HCT116 (cell line): ENCODE results near the gene SCYL2. TPM values are rescaled to one million over a fixed set of nuclear protein-coding genes. Genes with fewer than 3 reads are reported as not detected.
"Not testable (repeated sequence)": the region's sequence is repeated elsewhere in the genome, so short reads cannot be mapped to it uniquely, and the experiment has no call there.

Experiments used
- ATAC-seq: fragments of 200-7000 bp; cut with Tn5 transposase; 2 replicates; pipeline ENCODE4 v1.9.1; 2020; ENCODE audit warnings: mild to moderate bottlenecking, moderate library complexity
- BruUV-seq: library from RNA; stranded (reverse); fragments of 400-500 nt; replicated peaks from 2 replicates; lab custom pipeline; 2021; lab: Mats Ljungman, UMichigan
- CTCF ChIA-PET: fragments of 300-600 bp; sonication (Branson Sonifier 250); formaldehyde crosslinking; loops from one replicate; lab custom pipeline; 2021; ENCODE audit warnings: antibody characterized with exemption; lab: Charles Lee
- POLR2A ChIA-PET: fragments of 300-600, 350-600 bp; sonication (Branson Sonifier 250); formaldehyde crosslinking; loops from one replicate; lab custom pipeline; 2021; ENCODE audit warnings: antibody characterized with exemption; lab: Charles Lee
- RAD21 ChIA-PET, 2 experiments: fragments of 300-600 bp; sonication (Branson Sonifier 250); formaldehyde crosslinking; loops; one replicate each; lab custom pipeline; 2023; ENCODE audit warnings: low total read pairs in 2 of 2; ENCODE audit not compliant: uncharacterized antibody in 2 of 2, unreplicated experiment in 2 of 2, low non-redundant PET in 1 of 2; lab: Charles Lee
- DNase-seq: peaks from one replicate; pipeline ENCODE4 v3.0.0-alpha.2; 2010; ENCODE audit warnings: low read depth, low spot score
- H2AFZ ChIP-seq: fragments of 200-600 bp; shearing (Covaris generic), sonication (generic); 2 replicates; pipeline ENCODE4 v1.6.1; 2017; ENCODE audit warnings: low read depth, mixed run types, mixed read lengths, antibody characterized with exemption, low read length; ENCODE audit not compliant: poor library complexity, severe bottlenecking
- H3K27ac ChIP-seq: 2 replicates; pipeline ENCODE4 v1.5.1; 2012; ENCODE audit warnings: low read depth, low read length
- H3K27me3 ChIP-seq: fragments of 200-600 bp; sonication (generic); 2 replicates; pipeline ENCODE4 v1.6.1; 2016; ENCODE audit warnings: mixed run types, low read length, mixed read lengths; ENCODE audit not compliant: insufficient read depth
- H3K36me3 ChIP-seq, 2 experiments: fragments of 200-500 bp in 1 of 2; fragments of 200-600 bp in 1 of 2; sonication (Bioruptor generic) in 1 of 2; sonication (generic) in 1 of 2; 2 replicates each; pipeline versions ENCODE4 v1.5.1 to v1.6.1; 2014 to 2016; ENCODE audit warnings: low read length in 2 of 2, inconsistent platforms in 1 of 2, mixed read lengths in 1 of 2, mixed run types in 1 of 2; ENCODE audit not compliant: insufficient read depth in 2 of 2, control insufficient read depth in 1 of 2
- H3K4me1 ChIP-seq, 2 experiments: fragments of 200-600 bp in 1 of 2; sonication (generic) in 1 of 2; 2 replicates each; pipeline versions ENCODE4 v1.5.1 to v1.6.1; 2012 to 2017; ENCODE audit warnings: low read length in 2 of 2, inconsistent platforms in 1 of 2, mild to moderate bottlenecking in 1 of 2, mixed read lengths in 1 of 2, mixed run types in 1 of 2, moderate library complexity in 1 of 2; ENCODE audit not compliant: insufficient read depth in 2 of 2, control insufficient read depth in 1 of 2
- H3K4me2 ChIP-seq: fragments of 200-600 bp; sonication (generic); 2 replicates; pipeline ENCODE4 v1.6.1; 2017; ENCODE audit warnings: mixed run types, low read length, mixed read lengths
- H3K4me3 ChIP-seq, 2 experiments: fragments of 200-600 bp in 1 of 2; sonication (generic) in 1 of 2; replicated peaks in 1 of 2; 2 replicates each; pipeline ENCODE4 v1.5.1; 2011 to 2016; ENCODE audit warnings: low read length in 2 of 2, control low read depth in 1 of 2, low read depth in 1 of 2, mild to moderate bottlenecking in 1 of 2, mixed read lengths in 1 of 2, mixed run types in 1 of 2
- H3K79me2 ChIP-seq: fragments of 200-600 bp; sonication (generic); 2 replicates; pipeline ENCODE4 v1.6.1; 2017; ENCODE audit warnings: mild to moderate bottlenecking, mixed run types, low read length, moderate library complexity, mixed read lengths; ENCODE audit not compliant: insufficient read depth
- H3K9ac ChIP-seq: fragments of 200-600 bp; sonication (generic); 2 replicates; pipeline ENCODE4 v1.6.1; 2016; ENCODE audit warnings: low read length, mixed read lengths
- H3K9me2 ChIP-seq: fragments of 200-600 bp; sonication (generic), shearing (Covaris generic); 2 replicates; pipeline ENCODE4 v1.6.1; 2017; ENCODE audit warnings: mixed run types, mild to moderate bottlenecking, moderate library complexity; ENCODE audit not compliant: insufficient read depth
- H3K9me3 ChIP-seq, 2 experiments: fragments of 200-500 bp in 1 of 2; fragments of 200-600 bp in 1 of 2; sonication (Bioruptor generic) in 1 of 2; sonication (generic) in 1 of 2; 2 replicates each; pipeline ENCODE4 v1.6.1; 2014 to 2017; ENCODE audit warnings: low read length in 2 of 2, mixed read lengths in 2 of 2, inconsistent platforms in 1 of 2, low read depth in 1 of 2, mild to moderate bottlenecking in 1 of 2, mixed run types in 1 of 2, moderate library complexity in 1 of 2; ENCODE audit not compliant: control insufficient read depth in 1 of 2, insufficient read depth in 1 of 2
- H4K20me1 ChIP-seq: fragments of 200-600 bp; sonication (generic), shearing (Covaris generic); 2 replicates; pipeline ENCODE4 v1.6.1; 2017; ENCODE audit warnings: mixed run types, mild to moderate bottlenecking, moderate library complexity; ENCODE audit not compliant: insufficient read depth
- CBX3 ChIP-seq: IDR thresholded peaks from 2 replicates; pipeline ENCODE4 v1.6.1; 2012; ENCODE audit warnings: low read depth
- EGR1 ChIP-seq: IDR thresholded peaks from 2 replicates; pipeline ENCODE4 v1.6.1; 2012; ENCODE audit warnings: low read depth
- EZH2 ChIP-seq: fragments of 200-600 bp; sonication (generic); IDR thresholded peaks from 2 replicates; pipeline ENCODE4 v1.6.1; 2017; ENCODE audit warnings: antibody characterized with exemption, mixed run types
- EZH2phosphoT487 ChIP-seq: fragments of 200-600 bp; IDR thresholded peaks from 2 replicates; pipeline ENCODE4 v1.6.1; 2018; ENCODE audit warnings: antibody characterized with exemption, borderline replicate concordance
- FOSL1 ChIP-seq: IDR thresholded peaks from 2 replicates; pipeline ENCODE4 v1.6.1; 2012; ENCODE audit warnings: low read depth
- RAD21 ChIP-seq: IDR thresholded peaks from 2 replicates; pipeline ENCODE4 v1.6.1; 2012; ENCODE audit warnings: low read depth, mild to moderate bottlenecking
- SP1 ChIP-seq: IDR thresholded peaks from 2 replicates; pipeline ENCODE4 v1.6.1; 2012; ENCODE audit warnings: low read depth
- SRF ChIP-seq: IDR thresholded peaks from 2 replicates; pipeline ENCODE4 v1.6.1; 2012; ENCODE audit warnings: low read depth
- TCF7L2 ChIP-seq: IDR thresholded peaks from 2 replicates; pipeline ENCODE4 v1.7.0; 2011; ENCODE audit warnings: borderline replicate concordance, inconsistent platforms; ENCODE audit not compliant: insufficient read depth, insufficient read length; ENCODE audit errors: extremely low read depth
- YY1 ChIP-seq: IDR thresholded peaks from 2 replicates; pipeline ENCODE4 v1.6.1; 2011; ENCODE audit warnings: low read length, low read depth, moderate library complexity, mild to moderate bottlenecking; ENCODE audit not compliant: insufficient replicate concordance; ENCODE audit errors: extremely low read depth
- intact Hi-C: fragments of 100-400 bp; cut with micrococcal nuclease; formaldehyde crosslinking; loops from 2 replicates; pipeline ENCODE4 v1.10.0; 2022
- total RNA-seq: library from RNA; stranded (reverse); gene quantifications from one replicate; pipeline ENCODE4 v1.2.1, GENCODE V29; 2021; ENCODE audit not compliant: unreplicated experiment
- TF ChIP-seq, protein P1 (sequence below): IDR thresholded peaks from 2 replicates; pipeline ENCODE4 v1.6.1; 2012
- TF ChIP-seq, protein P2 (sequence below): IDR thresholded peaks from 2 replicates; pipeline ENCODE4 v1.6.1; 2012; ENCODE audit warnings: low read depth
- TF ChIP-seq, protein P3 (sequence below): IDR thresholded peaks from 2 replicates; pipeline ENCODE4 v1.6.1; 2012
- TF ChIP-seq, protein P4 (sequence below), 3 experiments: fragments of 200-600 bp in 1 of 3; sonication (generic) in 1 of 3; IDR thresholded peaks in 2 of 3; conservative IDR thresholded peaks in 1 of 3; 2 replicates each; pipeline ENCODE4 v1.5.1; 2012 to 2017; ENCODE audit warnings: low read depth in 2 of 3, low read length in 2 of 3, antibody characterized with exemption in 1 of 3, borderline replicate concordance in 1 of 3, control low read depth in 1 of 3, mild to moderate bottlenecking in 1 of 3, mixed read lengths in 1 of 3, mixed run types in 1 of 3, moderate library complexity in 1 of 3; ENCODE audit not compliant: insufficient read depth in 1 of 3

SCYL2 gene
- total RNA-seq, 1 experiment from 2014 or later: 31.7 TPM

DNA sequence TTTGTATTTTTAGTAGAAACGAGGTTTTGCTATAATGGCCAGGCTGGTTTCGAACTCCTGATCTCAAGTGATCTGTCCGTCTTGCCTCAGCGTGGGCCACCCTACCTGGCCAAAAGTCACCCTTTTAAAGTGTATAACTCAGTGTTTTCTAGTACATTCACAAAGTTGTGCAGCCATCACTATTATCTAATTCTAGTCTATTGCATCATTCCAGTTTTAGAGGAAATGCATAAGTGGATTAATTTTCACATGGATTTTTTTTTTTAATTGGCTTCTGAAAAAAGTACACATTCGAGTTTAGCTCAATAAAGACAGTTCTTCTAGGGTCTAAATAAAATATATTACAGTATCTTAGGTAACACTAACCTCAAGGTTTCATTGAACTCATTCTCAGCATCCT is 3.8 kb upstream of the SCYL2 start:
- H3K79me2 ChIP-seq: peaks cover 10% of the 10 kb centered on the region
- ChIA-PET POLR2A (no interaction called here), RAD21 (no interaction called here), CTCF (no interaction called here)
- BruUV-seq: no TSS peak
- no peak overlapping the region for H2AFZ ChIP-seq
- ATAC-seq (no peak), DNase-seq (no peak)
- H3K4me3 ChIP-seq: no peak overlapping the region
- peaks cover 0 to 8% of the 10 kb centered on the region in 2 experiments; a peak in 2 of 4 replicates for H3K4me1 ChIP-seq
- no peaks in the 10 kb centered on the region for H3K36me3 ChIP-seq
- no peaks in the 10 kb centered on the region for H3K9me2 ChIP-seq
- intact Hi-C loops: no loop called here
- H3K9me3 ChIP-seq: no peaks in the 10 kb centered on the region
- no peaks in the 10 kb centered on the region for H4K20me1 ChIP-seq
- TF ChIP-seq EZH2 (no peak), TCF7L2 (no peak), CBX3 (no peak), EGR1 (no peak), EZH2phosphoT487 (no peak), RAD21 (no peak), FOSL1 (no peak), SRF (no peak), SP1 (no peak), YY1 (no peak)
- TF ChIP-seq, protein P1, sequence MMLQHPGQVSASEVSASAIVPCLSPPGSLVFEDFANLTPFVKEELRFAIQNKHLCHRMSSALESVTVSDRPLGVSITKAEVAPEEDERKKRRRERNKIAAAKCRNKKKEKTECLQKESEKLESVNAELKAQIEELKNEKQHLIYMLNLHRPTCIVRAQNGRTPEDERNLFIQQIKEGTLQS: no peak
- TF ChIP-seq, protein P2, sequence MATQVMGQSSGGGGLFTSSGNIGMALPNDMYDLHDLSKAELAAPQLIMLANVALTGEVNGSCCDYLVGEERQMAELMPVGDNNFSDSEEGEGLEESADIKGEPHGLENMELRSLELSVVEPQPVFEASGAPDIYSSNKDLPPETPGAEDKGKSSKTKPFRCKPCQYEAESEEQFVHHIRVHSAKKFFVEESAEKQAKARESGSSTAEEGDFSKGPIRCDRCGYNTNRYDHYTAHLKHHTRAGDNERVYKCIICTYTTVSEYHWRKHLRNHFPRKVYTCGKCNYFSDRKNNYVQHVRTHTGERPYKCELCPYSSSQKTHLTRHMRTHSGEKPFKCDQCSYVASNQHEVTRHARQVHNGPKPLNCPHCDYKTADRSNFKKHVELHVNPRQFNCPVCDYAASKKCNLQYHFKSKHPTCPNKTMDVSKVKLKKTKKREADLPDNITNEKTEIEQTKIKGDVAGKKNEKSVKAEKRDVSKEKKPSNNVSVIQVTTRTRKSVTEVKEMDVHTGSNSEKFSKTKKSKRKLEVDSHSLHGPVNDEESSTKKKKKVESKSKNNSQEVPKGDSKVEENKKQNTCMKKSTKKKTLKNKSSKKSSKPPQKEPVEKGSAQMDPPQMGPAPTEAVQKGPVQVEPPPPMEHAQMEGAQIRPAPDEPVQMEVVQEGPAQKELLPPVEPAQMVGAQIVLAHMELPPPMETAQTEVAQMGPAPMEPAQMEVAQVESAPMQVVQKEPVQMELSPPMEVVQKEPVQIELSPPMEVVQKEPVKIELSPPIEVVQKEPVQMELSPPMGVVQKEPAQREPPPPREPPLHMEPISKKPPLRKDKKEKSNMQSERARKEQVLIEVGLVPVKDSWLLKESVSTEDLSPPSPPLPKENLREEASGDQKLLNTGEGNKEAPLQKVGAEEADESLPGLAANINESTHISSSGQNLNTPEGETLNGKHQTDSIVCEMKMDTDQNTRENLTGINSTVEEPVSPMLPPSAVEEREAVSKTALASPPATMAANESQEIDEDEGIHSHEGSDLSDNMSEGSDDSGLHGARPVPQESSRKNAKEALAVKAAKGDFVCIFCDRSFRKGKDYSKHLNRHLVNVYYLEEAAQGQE: no peak
- TF ChIP-seq, protein P3, sequence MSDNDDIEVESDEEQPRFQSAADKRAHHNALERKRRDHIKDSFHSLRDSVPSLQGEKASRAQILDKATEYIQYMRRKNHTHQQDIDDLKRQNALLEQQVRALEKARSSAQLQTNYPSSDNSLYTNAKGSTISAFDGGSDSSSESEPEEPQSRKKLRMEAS: no peak
- TF ChIP-seq, protein P4, sequence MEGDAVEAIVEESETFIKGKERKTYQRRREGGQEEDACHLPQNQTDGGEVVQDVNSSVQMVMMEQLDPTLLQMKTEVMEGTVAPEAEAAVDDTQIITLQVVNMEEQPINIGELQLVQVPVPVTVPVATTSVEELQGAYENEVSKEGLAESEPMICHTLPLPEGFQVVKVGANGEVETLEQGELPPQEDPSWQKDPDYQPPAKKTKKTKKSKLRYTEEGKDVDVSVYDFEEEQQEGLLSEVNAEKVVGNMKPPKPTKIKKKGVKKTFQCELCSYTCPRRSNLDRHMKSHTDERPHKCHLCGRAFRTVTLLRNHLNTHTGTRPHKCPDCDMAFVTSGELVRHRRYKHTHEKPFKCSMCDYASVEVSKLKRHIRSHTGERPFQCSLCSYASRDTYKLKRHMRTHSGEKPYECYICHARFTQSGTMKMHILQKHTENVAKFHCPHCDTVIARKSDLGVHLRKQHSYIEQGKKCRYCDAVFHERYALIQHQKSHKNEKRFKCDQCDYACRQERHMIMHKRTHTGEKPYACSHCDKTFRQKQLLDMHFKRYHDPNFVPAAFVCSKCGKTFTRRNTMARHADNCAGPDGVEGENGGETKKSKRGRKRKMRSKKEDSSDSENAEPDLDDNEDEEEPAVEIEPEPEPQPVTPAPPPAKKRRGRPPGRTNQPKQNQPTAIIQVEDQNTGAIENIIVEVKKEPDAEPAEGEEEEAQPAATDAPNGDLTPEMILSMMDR (IDR thresholded peaks at IDR 0.05 in 2 of 3, conservative IDR thresholded peaks at IDR 0.05 in 1 of 3; ENCODE audit: borderline replicate concordance in 1 of 3, insufficient read depth in 1 of 3, low read depth in 2 of 3, low read length in 2 of 3): no peak
- H3K4me2 ChIP-seq: no peak overlapping the region
- no peak overlapping the region for H3K27ac ChIP-seq
- H3K9ac ChIP-seq: no peak overlapping the region
- no peaks in the 10 kb centered on the region for H3K27me3 ChIP-seq

DNA sequence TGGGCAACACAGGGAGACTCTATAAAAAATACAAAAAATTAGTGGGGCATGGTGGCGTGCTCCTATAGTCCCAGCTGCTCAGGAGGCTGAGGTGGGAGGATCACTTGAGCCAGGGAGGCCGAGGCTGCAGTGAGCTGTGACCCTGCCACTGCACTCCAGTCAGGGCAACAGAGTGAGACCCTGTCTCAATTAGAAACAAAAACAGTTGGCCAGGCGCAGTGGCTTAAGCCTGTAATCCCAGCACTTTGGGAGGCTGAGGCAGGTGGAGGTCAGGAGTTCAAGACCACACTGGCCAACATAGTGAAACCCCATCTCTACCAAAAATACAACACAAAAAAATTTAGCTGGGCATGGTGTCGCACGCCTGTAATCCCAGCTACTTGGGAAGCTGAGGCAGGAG is 1.9 kb upstream of the SCYL2 start:
- H3K9ac ChIP-seq, POLR2A ChIA-PET, H3K9me2 ChIP-seq, RAD21 ChIA-PET, H4K20me1 ChIP-seq, BruUV-seq, H3K36me3 ChIP-seq, ATAC-seq, H3K4me3 ChIP-seq, H2AFZ ChIP-seq, CTCF ChIA-PET, H3K27me3 ChIP-seq, H3K27ac ChIP-seq, H3K9me3 ChIP-seq, DNase-seq, H3K4me2 ChIP-seq: not testable (repeated sequence)
- Histone ChIP-seq H3K79me2 (peaks cover 28% of the 10 kb centered on the region), H3K4me1 (peaks cover 3 to 18% of the 10 kb centered on the region in 2 experiments; a peak in 3 of 4 replicates)
- intact Hi-C loops: loop anchor here (5.0 kb wide), 1 partner anchor 123 kb away; the partner anchor contains the start of gene BLTP3B
